ENCODE measurements around the gene TFR2. TPM values are rescaled to one million over a fixed set of nuclear protein-coding genes. Genes with fewer than 3 reads are reported as not detected.

Gene TFR2
- total and polyA plus RNA-seq, 2 of the 13 experiments (the other 11 are each of a cell fraction or from before 2014, with no cell fraction given) = 36.9 to 64.2 TPM

- TF ChIP-seq ZFP37 (CRISPR knock-in tag; IDR thresholded peaks at IDR 0.05; ENCODE audit: borderline replicate concordance) (no peak), THYN1 (CRISPR knock-in tag; IDR thresholded peaks at IDR 0.05; ENCODE audit: borderline replicate concordance, low read depth) (no peak), ATF3 (CRISPR knock-in tag; IDR thresholded peaks at IDR 0.05) (no peak), PRDM4 (CRISPR knock-in tag; IDR thresholded peaks at IDR 0.05; ENCODE audit: borderline replicate concordance) (no peak), ZFP62 (CRISPR knock-in tag; IDR thresholded peaks at IDR 0.05) (no peak), NFE2 (CRISPR knock-in tag; IDR thresholded peaks at IDR 0.05) (no peak), FOSL1 (CRISPR knock-in tag; IDR thresholded peaks at IDR 0.05; ENCODE audit: borderline replicate concordance) (no peak), MAF1 (CRISPR knock-in tag; IDR thresholded peaks at IDR 0.05; ENCODE audit: borderline replicate concordance) (no peak), SMAD1 (CRISPR knock-in tag; IDR thresholded peaks at IDR 0.05; ENCODE audit: borderline replicate concordance, low read depth) (no peak), ZNF580 (CRISPR knock-in tag; IDR thresholded peaks at IDR 0.05; ENCODE audit: borderline replicate concordance, low read depth) (peak; percentile 33; the same call in 1 of the 2 replicates), PTBP1 (IDR thresholded peaks at IDR 0.05; ENCODE audit: low read depth, low read length, poor library complexity, severe bottlenecking) (no peak), ZNF513 (CRISPR knock-in tag; conservative IDR thresholded peaks at IDR 0.05) (no peak), NFE2L2 (IDR thresholded peaks at IDR 0.05; ENCODE audit: low read length) (no peak), PHF21A (CRISPR knock-in tag; IDR thresholded peaks at IDR 0.05) (peak; percentile 68), SMC3 (IDR thresholded peaks at IDR 0.05; ENCODE audit: low read length) (no peak), ZNF383 (CRISPR knock-in tag; IDR thresholded peaks at IDR 0.05; ENCODE audit: borderline replicate concordance) (no peak), ZNF276 (CRISPR knock-in tag; IDR thresholded peaks at IDR 0.05; ENCODE audit: low read depth) (no peak), ZNF781 (CRISPR knock-in tag; IDR thresholded peaks at IDR 0.05; ENCODE audit: borderline replicate concordance, not compliant biosample characterization) (no peak), ZNF614 (CRISPR knock-in tag; IDR thresholded peaks at IDR 0.05; ENCODE audit: borderline replicate concordance) (peak; percentile 51; the same call in 1 of the 2 replicates), TGIF2 (CRISPR knock-in tag; IDR thresholded peaks at IDR 0.05) (no peak), ZNF432 (CRISPR knock-in tag; IDR thresholded peaks at IDR 0.05; ENCODE audit: borderline replicate concordance) (no peak), ZNF597 (CRISPR knock-in tag; IDR thresholded peaks at IDR 0.05) (no peak), FOSL2 (CRISPR knock-in tag; IDR thresholded peaks at IDR 0.05) (peak; percentile 43; the same call in 1 of the 2 replicates), THAP11 (CRISPR knock-in tag; IDR thresholded peaks at IDR 0.05) (peak; percentile 64)
These were observed at the start of gene TFR2 (continued) for GRCh38 chr7:100641463-100641859.
